GM23338 (cell line): ENCODE data around the gene ZNF185. TPM values are rescaled to one million over a fixed set of nuclear protein-coding genes. Genes with fewer than 3 reads are reported as not detected.

Experiments
- ATAC-seq: fragments of 200-7000 bp; cut with Tn5 transposase; 3 replicates; pipeline ENCODE4 v1.9.1; 2020
- DNase-seq: peaks from one replicate; pipeline ENCODE4 v3.0.0-alpha.2; 2015; ENCODE audit warnings: low spot score
- H2AFZ ChIP-seq: fragments of 200-600 bp; sonication (generic); 2 replicates; pipeline ENCODE4 v1.8.0; 2016; ENCODE audit warnings: antibody characterized with exemption, mild to moderate bottlenecking, moderate library complexity
- H3F3A ChIP-seq: fragments of 200-600 bp; sonication (generic); replicated peaks from 2 replicates; pipeline ENCODE4 v1.8.0; 2017; ENCODE audit warnings: antibody characterized with exemption, mixed run types, low read depth
- H3K27ac ChIP-seq: fragments of 200-600 bp; sonication (generic); 2 replicates; pipeline ENCODE4 v1.6.1; 2016; ENCODE audit warnings: low read depth
- H3K27me3 ChIP-seq: fragments of 200-600 bp; sonication (generic); 2 replicates; pipeline ENCODE4 v1.8.0; 2016; ENCODE audit warnings: mild to moderate bottlenecking, mixed run types, moderate library complexity; ENCODE audit not compliant: insufficient read depth
- H3K36me3 ChIP-seq: fragments of 200-600 bp; sonication (generic); 2 replicates; pipeline ENCODE4 v1.8.0; 2016; ENCODE audit warnings: mild to moderate bottlenecking; ENCODE audit not compliant: insufficient read depth
- H3K4me1 ChIP-seq: fragments of 200-600 bp; sonication (generic); 2 replicates; pipeline ENCODE4 v1.8.0; 2016; ENCODE audit warnings: mild to moderate bottlenecking, moderate library complexity; ENCODE audit not compliant: insufficient read depth
- H3K4me2 ChIP-seq: fragments of 200-600 bp; sonication (generic); 2 replicates; pipeline ENCODE4 v1.7.1; 2017; ENCODE audit warnings: mixed run types
- H3K4me3 ChIP-seq: fragments of 200-600 bp; sonication (generic); 2 replicates; pipeline ENCODE4 v1.6.1; 2016; ENCODE audit warnings: mixed run types
- H3K79me2 ChIP-seq: fragments of 200-600 bp; sonication (generic); replicated peaks from 2 replicates; pipeline ENCODE4 v1.8.0; 2017; ENCODE audit warnings: mild to moderate bottlenecking; ENCODE audit not compliant: insufficient read depth
- H3K9me2 ChIP-seq: fragments of 200-600 bp; sonication (generic); 2 replicates; pipeline ENCODE4 v1.8.0; 2017; ENCODE audit not compliant: insufficient read depth
- H4K20me1 ChIP-seq: fragments of 200-600 bp; sonication (generic); replicated peaks from 2 replicates; pipeline ENCODE4 v1.8.0; 2017; ENCODE audit warnings: mild to moderate bottlenecking; ENCODE audit not compliant: insufficient read depth
- H3K27ac Mint-ChIP-seq: 2 replicates; pipeline ENCODE4 v1.8.0; 2020; ENCODE audit warnings: inconsistent platforms, mild to moderate bottlenecking, moderate library complexity, mixed read lengths
- H3K27me3 Mint-ChIP-seq: 3 replicates; pipeline ENCODE4 v1.8.0; 2022; ENCODE audit warnings: low read depth, mild to moderate bottlenecking, moderate library complexity, mixed read lengths, inconsistent platforms; ENCODE audit not compliant: insufficient read depth, poor library complexity
- H3K36me3 Mint-ChIP-seq: 3 replicates; pipeline ENCODE4 v1.8.0; 2021; ENCODE audit warnings: low read depth, mild to moderate bottlenecking, inconsistent platforms, moderate library complexity, mixed read lengths
- H3K4me1 Mint-ChIP-seq: 3 replicates; pipeline ENCODE4 v1.8.0; 2020; ENCODE audit warnings: mild to moderate bottlenecking, inconsistent platforms, mixed read lengths
- H3K4me3 Mint-ChIP-seq: 3 replicates; pipeline ENCODE4 v1.8.0; 2021; ENCODE audit warnings: moderate library complexity, mild to moderate bottlenecking, inconsistent platforms, mixed read lengths
- H3K9me3 Mint-ChIP-seq: 3 replicates; pipeline ENCODE4 v1.8.0; 2020; ENCODE audit warnings: moderate library complexity, mild to moderate bottlenecking, inconsistent platforms, mixed read lengths
- CREB1 ChIP-seq: fragments of 250-450 bp; sonication (Bioruptor Pico); IDR thresholded peaks from 2 replicates; pipeline ENCODE4 v1.5.0; 2020; ENCODE audit warnings: low read depth, mild to moderate bottlenecking, moderate library complexity
- EZH2 ChIP-seq: fragments of 200-600 bp; sonication (generic); IDR thresholded peaks from one replicate; pipeline ENCODE4 v1.8.0; 2017; ENCODE audit warnings: antibody characterized with exemption, mild to moderate bottlenecking, low read depth; ENCODE audit not compliant: unreplicated experiment
- JUNB ChIP-seq: IDR thresholded peaks from one replicate; pipeline ENCODE4 v1.6.1; 2016; ENCODE audit warnings: antibody characterized with exemption; ENCODE audit not compliant: unreplicated experiment
- NANOG ChIP-seq: IDR thresholded peaks from 2 replicates; pipeline ENCODE4 v1.6.1; 2016; ENCODE audit warnings: antibody characterized with exemption, borderline replicate concordance
- POLR2AphosphoS5 ChIP-seq: IDR thresholded peaks from 2 replicates; pipeline ENCODE4 v1.6.1; 2016; ENCODE audit warnings: antibody characterized with exemption, low read depth
- STAT1 ChIP-seq: IDR thresholded peaks from one replicate; pipeline ENCODE4 v1.6.1; 2016; ENCODE audit warnings: antibody characterized with exemption; ENCODE audit not compliant: unreplicated experiment
- ZNF114 ChIP-seq: fragments of 250-450 bp; sonication (Bioruptor Pico); IDR thresholded peaks from 2 replicates; pipeline ENCODE4 v1.5.0; 2020; ENCODE audit warnings: mild to moderate bottlenecking, moderate library complexity
- ZNF331 ChIP-seq: fragments of 250-450 bp; sonication (Bioruptor Pico); IDR thresholded peaks from 2 replicates; pipeline ENCODE4 v1.5.0; 2020; ENCODE audit warnings: low read depth, mild to moderate bottlenecking, moderate library complexity
- polyA plus RNA-seq: library from polyadenylated mRNA; unstranded; fragments of >200 nt; fragmentation: Nextera tagmentation; extraction: Ambion mirVana; gene quantifications from 2 replicates; pipeline ENCODE4 v1.2.1, GENCODE V29; 2016
- total RNA-seq: library from RNA; depleted of rRNA; stranded (reverse); fragments of >200 nt; shearing (Covaris generic); gene quantifications from 2 replicates; pipeline ENCODE4 v1.2.3, GENCODE V29; 2014
- TF ChIP-seq, protein P1 (sequence below): fragments of 250-450 bp; sonication (Bioruptor Pico); IDR thresholded peaks from 2 replicates; pipeline ENCODE4 v1.5.0; 2020; ENCODE audit warnings: mild to moderate bottlenecking, moderate library complexity
- TF ChIP-seq, protein P2 (sequence below), 2 experiments: fragments of 200-600 bp in 1 of 2; sonication (generic) in 1 of 2; conservative IDR thresholded peaks; 2 replicates each; pipeline versions ENCODE4 v1.5.1 to v1.6.1; 2016 to 2017; ENCODE audit warnings: antibody characterized with exemption in 2 of 2, low read depth in 2 of 2, mild to moderate bottlenecking in 2 of 2, moderate library complexity in 1 of 2
- TF ChIP-seq, protein P3 (sequence below): IDR thresholded peaks from one replicate; pipeline ENCODE4 v1.6.1; 2018; ENCODE audit warnings: antibody characterized with exemption; ENCODE audit not compliant: unreplicated experiment

Gene ZNF185
- total and polyA plus RNA-seq, 2 experiments from 2014 or later = 2.9 to 7.8 TPM

DNA sequence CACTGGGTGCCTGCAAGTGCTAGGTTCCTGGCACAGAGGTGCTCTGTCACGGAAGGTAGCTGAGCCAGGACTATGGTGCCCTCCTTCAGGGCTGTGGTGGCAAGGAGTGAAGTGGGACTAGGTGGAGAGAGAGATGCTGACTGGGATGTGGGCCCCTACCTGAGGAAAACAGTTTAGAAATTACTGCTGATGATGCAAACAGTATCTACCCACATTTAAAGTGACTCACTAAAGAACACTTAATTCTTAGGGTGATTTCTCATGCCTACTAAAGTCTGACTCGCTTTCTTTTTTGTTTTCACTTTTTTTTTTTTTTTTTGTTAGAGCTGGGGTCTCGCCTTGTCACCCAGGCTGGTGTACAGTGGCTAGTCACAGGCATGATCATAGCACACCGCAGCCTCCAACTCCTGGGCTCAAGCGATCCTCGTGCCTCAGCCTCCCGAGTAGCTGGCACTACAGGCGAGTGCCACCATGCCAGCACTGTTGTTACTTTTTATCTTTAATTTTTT lies 3.1 kb downstream of the ZNF185 start:
- Mint-ChIP-seq H3K27ac (no peak overlapping the region), H3K9me3 (no peaks in the 10 kb centered on the region), H3K4me3 (no peak overlapping the region), H3K27me3 (peaks cover 3% of the 10 kb centered on the region), H3K4me1 (peaks cover 26% of the 10 kb centered on the region), H3K36me3 (no peaks in the 10 kb centered on the region; the same call in 2 of the 3 replicates)
- ATAC-seq = no peak
- H3F3A ChIP-seq = no peaks in the 10 kb centered on the region
- no peak overlapping the region for H3K4me2 ChIP-seq
- no peak for DNase-seq
- H3K27me3 ChIP-seq = no peaks in the 10 kb centered on the region
- H3K9me2 ChIP-seq = no peaks in the 10 kb centered on the region
- H3K27ac ChIP-seq = no peak overlapping the region
- TF ChIP-seq STAT1 (no peak), ZNF331 (no peak), CREB1 (no peak), EZH2 (no peak), NANOG (no peak), ZNF114 (CRISPR knock-in tag) (no peak), POLR2AphosphoS5 (no peak), JUNB (no peak)
- TF ChIP-seq, protein P1, sequence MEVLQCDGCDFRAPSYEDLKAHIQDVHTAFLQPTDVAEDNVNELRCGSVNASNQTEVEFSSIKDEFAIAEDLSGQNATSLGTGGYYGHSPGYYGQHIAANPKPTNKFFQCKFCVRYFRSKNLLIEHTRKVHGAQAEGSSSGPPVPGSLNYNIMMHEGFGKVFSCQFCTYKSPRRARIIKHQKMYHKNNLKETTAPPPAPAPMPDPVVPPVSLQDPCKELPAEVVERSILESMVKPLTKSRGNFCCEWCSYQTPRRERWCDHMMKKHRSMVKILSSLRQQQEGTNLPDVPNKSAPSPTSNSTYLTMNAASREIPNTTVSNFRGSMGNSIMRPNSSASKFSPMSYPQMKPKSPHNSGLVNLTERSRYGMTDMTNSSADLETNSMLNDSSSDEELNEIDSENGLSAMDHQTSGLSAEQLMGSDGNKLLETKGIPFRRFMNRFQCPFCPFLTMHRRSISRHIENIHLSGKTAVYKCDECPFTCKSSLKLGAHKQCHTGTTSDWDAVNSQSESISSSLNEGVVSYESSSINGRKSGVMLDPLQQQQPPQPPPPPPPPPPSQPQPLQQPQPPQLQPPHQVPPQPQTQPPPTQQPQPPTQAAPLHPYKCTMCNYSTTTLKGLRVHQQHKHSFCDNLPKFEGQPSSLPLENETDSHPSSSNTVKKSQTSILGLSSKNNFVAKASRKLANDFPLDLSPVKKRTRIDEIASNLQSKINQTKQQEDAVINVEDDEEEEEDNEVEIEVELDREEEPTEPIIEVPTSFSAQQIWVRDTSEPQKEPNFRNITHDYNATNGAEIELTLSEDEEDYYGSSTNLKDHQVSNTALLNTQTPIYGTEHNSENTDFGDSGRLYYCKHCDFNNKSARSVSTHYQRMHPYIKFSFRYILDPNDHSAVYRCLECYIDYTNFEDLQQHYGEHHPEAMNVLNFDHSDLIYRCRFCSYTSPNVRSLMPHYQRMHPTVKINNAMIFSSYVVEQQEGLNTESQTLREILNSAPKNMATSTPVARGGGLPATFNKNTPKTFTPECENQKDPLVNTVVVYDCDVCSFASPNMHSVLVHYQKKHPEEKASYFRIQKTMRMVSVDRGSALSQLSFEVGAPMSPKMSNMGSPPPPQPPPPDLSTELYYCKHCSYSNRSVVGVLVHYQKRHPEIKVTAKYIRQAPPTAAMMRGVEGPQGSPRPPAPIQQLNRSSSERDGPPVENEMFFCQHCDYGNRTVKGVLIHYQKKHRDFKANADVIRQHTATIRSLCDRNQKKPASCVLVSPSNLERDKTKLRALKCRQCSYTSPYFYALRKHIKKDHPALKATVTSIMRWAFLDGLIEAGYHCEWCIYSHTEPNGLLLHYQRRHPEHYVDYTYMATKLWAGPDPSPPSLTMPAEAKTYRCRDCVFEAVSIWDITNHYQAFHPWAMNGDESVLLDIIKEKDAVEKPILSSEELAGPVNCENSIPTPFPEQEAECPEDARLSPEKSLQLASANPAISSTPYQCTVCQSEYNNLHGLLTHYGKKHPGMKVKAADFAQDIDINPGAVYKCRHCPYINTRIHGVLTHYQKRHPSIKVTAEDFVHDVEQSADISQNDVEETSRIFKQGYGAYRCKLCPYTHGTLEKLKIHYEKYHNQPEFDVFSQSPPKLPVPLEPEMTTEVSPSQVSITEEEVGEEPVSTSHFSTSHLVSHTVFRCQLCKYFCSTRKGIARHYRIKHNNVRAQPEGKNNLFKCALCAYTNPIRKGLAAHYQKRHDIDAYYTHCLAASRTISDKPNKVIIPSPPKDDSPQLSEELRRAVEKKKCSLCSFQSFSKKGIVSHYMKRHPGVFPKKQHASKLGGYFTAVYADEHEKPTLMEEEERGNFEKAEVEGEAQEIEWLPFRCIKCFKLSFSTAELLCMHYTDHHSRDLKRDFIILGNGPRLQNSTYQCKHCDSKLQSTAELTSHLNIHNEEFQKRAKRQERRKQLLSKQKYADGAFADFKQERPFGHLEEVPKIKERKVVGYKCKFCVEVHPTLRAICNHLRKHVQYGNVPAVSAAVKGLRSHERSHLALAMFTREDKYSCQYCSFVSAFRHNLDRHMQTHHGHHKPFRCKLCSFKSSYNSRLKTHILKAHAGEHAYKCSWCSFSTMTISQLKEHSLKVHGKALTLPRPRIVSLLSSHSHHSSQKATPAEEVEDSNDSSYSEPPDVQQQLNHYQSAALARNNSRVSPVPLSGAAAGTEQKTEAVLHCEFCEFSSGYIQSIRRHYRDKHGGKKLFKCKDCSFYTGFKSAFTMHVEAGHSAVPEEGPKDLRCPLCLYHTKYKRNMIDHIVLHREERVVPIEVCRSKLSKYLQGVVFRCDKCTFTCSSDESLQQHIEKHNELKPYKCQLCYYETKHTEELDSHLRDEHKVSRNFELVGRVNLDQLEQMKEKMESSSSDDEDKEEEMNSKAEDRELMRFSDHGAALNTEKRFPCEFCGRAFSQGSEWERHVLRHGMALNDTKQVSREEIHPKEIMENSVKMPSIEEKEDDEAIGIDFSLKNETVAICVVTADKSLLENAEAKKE (CRISPR knock-in tag) = no peak
- TF ChIP-seq, protein P2, sequence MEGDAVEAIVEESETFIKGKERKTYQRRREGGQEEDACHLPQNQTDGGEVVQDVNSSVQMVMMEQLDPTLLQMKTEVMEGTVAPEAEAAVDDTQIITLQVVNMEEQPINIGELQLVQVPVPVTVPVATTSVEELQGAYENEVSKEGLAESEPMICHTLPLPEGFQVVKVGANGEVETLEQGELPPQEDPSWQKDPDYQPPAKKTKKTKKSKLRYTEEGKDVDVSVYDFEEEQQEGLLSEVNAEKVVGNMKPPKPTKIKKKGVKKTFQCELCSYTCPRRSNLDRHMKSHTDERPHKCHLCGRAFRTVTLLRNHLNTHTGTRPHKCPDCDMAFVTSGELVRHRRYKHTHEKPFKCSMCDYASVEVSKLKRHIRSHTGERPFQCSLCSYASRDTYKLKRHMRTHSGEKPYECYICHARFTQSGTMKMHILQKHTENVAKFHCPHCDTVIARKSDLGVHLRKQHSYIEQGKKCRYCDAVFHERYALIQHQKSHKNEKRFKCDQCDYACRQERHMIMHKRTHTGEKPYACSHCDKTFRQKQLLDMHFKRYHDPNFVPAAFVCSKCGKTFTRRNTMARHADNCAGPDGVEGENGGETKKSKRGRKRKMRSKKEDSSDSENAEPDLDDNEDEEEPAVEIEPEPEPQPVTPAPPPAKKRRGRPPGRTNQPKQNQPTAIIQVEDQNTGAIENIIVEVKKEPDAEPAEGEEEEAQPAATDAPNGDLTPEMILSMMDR (conservative IDR thresholded peaks at IDR 0.05; ENCODE audit: low read depth in 2 of 2) = no peak
- TF ChIP-seq, protein P3, sequence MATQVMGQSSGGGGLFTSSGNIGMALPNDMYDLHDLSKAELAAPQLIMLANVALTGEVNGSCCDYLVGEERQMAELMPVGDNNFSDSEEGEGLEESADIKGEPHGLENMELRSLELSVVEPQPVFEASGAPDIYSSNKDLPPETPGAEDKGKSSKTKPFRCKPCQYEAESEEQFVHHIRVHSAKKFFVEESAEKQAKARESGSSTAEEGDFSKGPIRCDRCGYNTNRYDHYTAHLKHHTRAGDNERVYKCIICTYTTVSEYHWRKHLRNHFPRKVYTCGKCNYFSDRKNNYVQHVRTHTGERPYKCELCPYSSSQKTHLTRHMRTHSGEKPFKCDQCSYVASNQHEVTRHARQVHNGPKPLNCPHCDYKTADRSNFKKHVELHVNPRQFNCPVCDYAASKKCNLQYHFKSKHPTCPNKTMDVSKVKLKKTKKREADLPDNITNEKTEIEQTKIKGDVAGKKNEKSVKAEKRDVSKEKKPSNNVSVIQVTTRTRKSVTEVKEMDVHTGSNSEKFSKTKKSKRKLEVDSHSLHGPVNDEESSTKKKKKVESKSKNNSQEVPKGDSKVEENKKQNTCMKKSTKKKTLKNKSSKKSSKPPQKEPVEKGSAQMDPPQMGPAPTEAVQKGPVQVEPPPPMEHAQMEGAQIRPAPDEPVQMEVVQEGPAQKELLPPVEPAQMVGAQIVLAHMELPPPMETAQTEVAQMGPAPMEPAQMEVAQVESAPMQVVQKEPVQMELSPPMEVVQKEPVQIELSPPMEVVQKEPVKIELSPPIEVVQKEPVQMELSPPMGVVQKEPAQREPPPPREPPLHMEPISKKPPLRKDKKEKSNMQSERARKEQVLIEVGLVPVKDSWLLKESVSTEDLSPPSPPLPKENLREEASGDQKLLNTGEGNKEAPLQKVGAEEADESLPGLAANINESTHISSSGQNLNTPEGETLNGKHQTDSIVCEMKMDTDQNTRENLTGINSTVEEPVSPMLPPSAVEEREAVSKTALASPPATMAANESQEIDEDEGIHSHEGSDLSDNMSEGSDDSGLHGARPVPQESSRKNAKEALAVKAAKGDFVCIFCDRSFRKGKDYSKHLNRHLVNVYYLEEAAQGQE = no peak
- H3K4me3 ChIP-seq = no peak overlapping the region
- no peaks in the 10 kb centered on the region for H4K20me1 ChIP-seq
- no peak overlapping the region for H2AFZ ChIP-seq
- H3K4me1 ChIP-seq = peaks cover 8% of the 10 kb centered on the region; the same call in 1 of the 2 replicates
- H3K79me2 ChIP-seq = no peaks in the 10 kb centered on the region
- no peaks in the 10 kb centered on the region for H3K36me3 ChIP-seq
